ENCODE results near the gene FAM180B. TPM values are rescaled to one million over a fixed set of nuclear protein-coding genes. Genes with fewer than 3 reads are reported as not detected.

Gene FAM180B
- total RNA-seq, 1 experiment from 2014 or later: 0.16 TPM

- Histone ChIP-seq H3K36me3 (peaks cover 51% of the 10 kb centered on the region), H3K27me3 (no peaks in the 10 kb centered on the region), H3K9me3 (replicated peaks) (no peaks in the 10 kb centered on the region), H3K27ac (peak within 1 kb of the TSS; percentile 71), H3K4me3 (peak within 1 kb of the TSS; percentile 96), H3K4me1 (0 out of 2 replicates have a peak, but pooled peaks cover 8% of the 10 kb centered on the region)
- DNase-seq: peak; percentile 89 to 94
Measured at GRCh38 chr11:47578524-47579494, 7.7 kb upstream of the FAM180B start, which contains the start of the genes KBTBD4 and NDUFS3. Gene KBTBD4 (minus strand): TSS chr11:47578970. CDS start chr11:47578951, 19 bp downstream. Gene NDUFS3 (plus strand): TSS chr11:47579074. CDS start chr11:47579092, 18 bp downstream.

GRCh38 chr11:47583844-47584243, 2.6 kb upstream of the FAM180B start:
- no peak overlapping the region for H3K4me3 ChIP-seq
- no peaks in the 10 kb centered on the region for H3K27me3 ChIP-seq
- no peak for DNase-seq
- H3K36me3 ChIP-seq: peaks cover 48% of the 10 kb centered on the region
- H3K4me1 ChIP-seq: peaks cover 10% of the 10 kb centered on the region; the same call in 1 of the 2 replicates
- H3K9me3 ChIP-seq (replicated peaks): no peaks in the 10 kb centered on the region
- H3K27ac ChIP-seq: no peak overlapping the region

- H3K27ac ChIP-seq: peak overlapping the region; percentile 41
- H3K36me3 ChIP-seq: peaks cover 28% of the 10 kb centered on the region
- H3K9me3 ChIP-seq (replicated peaks): no peaks in the 10 kb centered on the region
- no peak overlapping the region for H3K4me3 ChIP-seq
- no peak for DNase-seq
- H3K4me1 ChIP-seq: peaks cover 7% of the 10 kb centered on the region; the same call in 1 of the 2 replicates
- H3K27me3 ChIP-seq: no peaks in the 10 kb centered on the region
Measured at GRCh38 chr11:47587039-47587716, 700 bp downstream of the FAM180B start.

GRCh38 chr11:47587723-47588326, 1.3 kb downstream of the FAM180B start:
- DNase-seq: peak; percentile 75 to 78
- Histone ChIP-seq H3K27ac (peak overlapping the region; percentile 41), H3K4me1 (peaks cover 7% of the 10 kb centered on the region; the same call in 1 of the 2 replicates), H3K27me3 (no peaks in the 10 kb centered on the region), H3K36me3 (peaks cover 22% of the 10 kb centered on the region), H3K9me3 (replicated peaks) (no peaks in the 10 kb centered on the region), H3K4me3 (no peak overlapping the region)

GRCh38 chr11:47589118-47589517, 2.6 kb downstream of the FAM180B start:
- no peak for DNase-seq

GRCh38 chr11:47589584-47589976, 3.1 kb downstream of the FAM180B start:
- peaks cover 7% of the 10 kb centered on the region; the same call in 1 of the 2 replicates for H3K4me1 ChIP-seq
- H3K9me3 ChIP-seq (replicated peaks): no peaks in the 10 kb centered on the region
- no peak overlapping the region for H3K4me3 ChIP-seq
- peaks cover 4% of the 10 kb centered on the region; the same call in 1 of the 2 replicates for H3K27me3 ChIP-seq
- no peak overlapping the region for H3K27ac ChIP-seq
- DNase-seq: no peak
- H3K36me3 ChIP-seq: peaks cover 6% of the 10 kb centered on the region

More at GRCh38 chr11:47589118-47589517, 2.6 kb downstream of the FAM180B start:
- H3K27me3 ChIP-seq: peaks cover 4% of the 10 kb centered on the region; the same call in 1 of the 2 replicates
- no peak overlapping the region for H3K27ac ChIP-seq
- H3K9me3 ChIP-seq (replicated peaks): no peaks in the 10 kb centered on the region
- H3K4me1 ChIP-seq: peaks cover 7% of the 10 kb centered on the region; the same call in 1 of the 2 replicates
- no peak overlapping the region for H3K4me3 ChIP-seq
- H3K36me3 ChIP-seq: peaks cover 9% of the 10 kb centered on the region

- peaks cover 7% of the 10 kb centered on the region; the same call in 1 of the 2 replicates for H3K4me1 ChIP-seq
- no peak for DNase-seq
- H3K4me3 ChIP-seq: no peak overlapping the region
- H3K9me3 ChIP-seq (replicated peaks): no peaks in the 10 kb centered on the region
- H3K36me3 ChIP-seq: peaks cover under 1% of the 10 kb centered on the region; the same call in 1 of the 2 replicates
- peaks cover 4% of the 10 kb centered on the region; the same call in 1 of the 2 replicates for H3K27me3 ChIP-seq
- H3K27ac ChIP-seq: no peak overlapping the region
Measured at GRCh38 chr11:47589977-47590861, 3.7 kb downstream of the FAM180B start.

GRCh38 chr11:47591764-47592163, 5.3 kb downstream of the FAM180B start:
- H3K9me3 ChIP-seq (replicated peaks): no peaks in the 10 kb centered on the region
- H3K4me3 ChIP-seq: no peak overlapping the region
- H3K27me3 ChIP-seq: peaks cover 4% of the 10 kb centered on the region; the same call in 1 of the 2 replicates
- no peaks in the 10 kb centered on the region for H3K36me3 ChIP-seq
- H3K4me1 ChIP-seq: peaks cover 7% of the 10 kb centered on the region; the same call in 1 of the 2 replicates
- H3K27ac ChIP-seq: no peak overlapping the region
- DNase-seq: no peak

GRCh38 chr11:47592251-47592650, 5.8 kb downstream of the FAM180B start:
- no peak overlapping the region for H3K4me3 ChIP-seq
- peaks cover 7% of the 10 kb centered on the region; the same call in 1 of the 2 replicates for H3K4me1 ChIP-seq
- no peak overlapping the region for H3K27ac ChIP-seq
- no peaks in the 10 kb centered on the region for H3K9me3 ChIP-seq (replicated peaks)
- DNase-seq: no peak
- H3K27me3 ChIP-seq: peaks cover 4% of the 10 kb centered on the region; the same call in 1 of the 2 replicates
- no peaks in the 10 kb centered on the region for H3K36me3 ChIP-seq

GRCh38 chr11:47592970-47593369, 6.5 kb downstream of the FAM180B start:
- Histone ChIP-seq H3K4me1 (peaks cover 3% of the 10 kb centered on the region; the same call in 1 of the 2 replicates), H3K27me3 (peaks cover 4% of the 10 kb centered on the region; the same call in 1 of the 2 replicates), H3K9me3 (replicated peaks) (no peaks in the 10 kb centered on the region), H3K4me3 (no peak overlapping the region), H3K36me3 (no peaks in the 10 kb centered on the region), H3K27ac (no peak overlapping the region)
- DNase-seq: no peak

- Histone ChIP-seq H3K36me3 (no peaks in the 10 kb centered on the region), H3K9me3 (replicated peaks) (no peaks in the 10 kb centered on the region), H3K4me3 (no peak overlapping the region), H3K27me3 (peaks cover 4% of the 10 kb centered on the region; the same call in 1 of the 2 replicates), H3K4me1 (no peaks in the 10 kb centered on the region), H3K27ac (no peak overlapping the region)
- DNase-seq: no peak
Measured at GRCh38 chr11:47593492-47593933, 7.0 kb downstream of the FAM180B start.

- Histone ChIP-seq H3K36me3 (no peaks in the 10 kb centered on the region), H3K4me3 (no peak within 1 kb of the TSS), H3K27me3 (peaks cover 7% of the 10 kb centered on the region; the same call in 1 of the 2 replicates), H3K27ac (no peak within 1 kb of the TSS), H3K9me3 (replicated peaks) (no peaks in the 10 kb centered on the region), H3K4me1 (no peaks in the 10 kb centered on the region)
- DNase-seq: no peak
Measured at GRCh38 chr11:47593934-47594855, 7.7 kb downstream of the FAM180B start, which contains the start of gene C1QTNF4. Gene C1QTNF4 (minus strand): TSS chr11:47594411. CDS start chr11:47590810, 3,601 bp downstream.

Data from SJCRH30 (cell line).